GM23248 (cell line): ENCODE data around the gene PTH.

Source experiments
- EZH2 ChIP-seq: fragments of 200-600 bp; sonication (generic); IDR thresholded peaks from 2 replicates; pipeline ENCODE4 v1.6.1; 2018; ENCODE audit warnings: antibody characterized with exemption, mild to moderate bottlenecking; ENCODE audit not compliant: insufficient read depth, poor library complexity, severe bottlenecking
- EZH2phosphoT487 ChIP-seq: fragments of 200-600 bp; sonication (generic); IDR thresholded peaks from 2 replicates; pipeline ENCODE4 v1.6.1; 2018; ENCODE audit warnings: antibody characterized with exemption, moderate library complexity, mild to moderate bottlenecking, low read depth; ENCODE audit not compliant: insufficient read depth

GRCh38 chr11:13449522-13449921, 46.3 kb downstream of the PTH start:
- TF ChIP-seq EZH2phosphoT487 (no peak), EZH2 (no peak)
